HUDEP-2 (cell line): ENCODE results near the gene GNAO1.
A peak's percentile ranks its signal among the peaks of the same experiment; 100 is the strongest.

Source experiments
- DNase-seq, 76 experiments: peaks; one replicate each; lab custom pipeline; 2025; ENCODE audit not compliant: unreplicated experiment in 76 of 76; lab: John Stamatoyannopoulos, UW

The GNAO1 gene

DNA sequence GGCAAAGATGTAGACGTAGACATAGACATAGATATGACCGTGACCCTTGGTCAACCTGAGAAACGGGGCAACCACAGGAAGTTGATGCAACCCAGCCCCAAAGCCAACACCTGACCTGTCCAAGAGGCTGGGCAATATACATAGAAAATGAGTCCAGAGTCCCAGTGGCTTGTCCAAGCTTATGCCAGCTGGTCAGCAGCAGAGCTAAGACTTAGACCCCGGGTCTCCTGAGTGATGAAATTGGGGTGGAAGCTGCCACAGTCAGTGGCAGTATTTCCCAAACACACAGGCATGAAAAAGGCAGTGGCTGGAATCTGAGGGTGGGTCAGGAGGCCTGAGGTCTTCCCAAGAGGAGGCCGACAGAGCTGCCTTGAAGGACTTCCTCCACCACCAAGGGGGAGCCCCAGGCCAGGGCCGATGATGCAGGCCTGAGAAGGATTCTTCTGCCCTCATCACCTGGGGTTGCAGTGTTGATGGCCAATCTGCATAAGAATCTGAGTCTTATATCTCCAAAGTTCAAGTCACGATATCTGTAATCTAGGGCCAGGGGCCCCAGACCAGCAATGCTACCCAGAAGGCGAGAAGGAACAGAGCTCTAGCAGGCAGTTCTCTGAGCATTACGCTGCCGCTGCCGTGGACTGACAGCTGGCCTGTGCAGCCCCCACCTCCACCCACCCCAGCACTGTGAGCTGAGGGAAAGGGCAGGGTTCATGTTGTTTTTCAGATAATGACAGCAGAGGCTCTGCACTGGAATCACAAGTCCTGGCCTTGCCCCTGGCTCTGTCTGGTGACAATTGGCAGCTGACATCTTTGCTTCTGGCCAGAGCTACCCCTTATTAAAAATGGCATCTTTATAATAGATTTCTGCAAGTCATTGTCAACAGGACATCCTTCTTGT, 72.7 kb downstream of the GNAO1 start:
- DNase-seq = no peak

DNA sequence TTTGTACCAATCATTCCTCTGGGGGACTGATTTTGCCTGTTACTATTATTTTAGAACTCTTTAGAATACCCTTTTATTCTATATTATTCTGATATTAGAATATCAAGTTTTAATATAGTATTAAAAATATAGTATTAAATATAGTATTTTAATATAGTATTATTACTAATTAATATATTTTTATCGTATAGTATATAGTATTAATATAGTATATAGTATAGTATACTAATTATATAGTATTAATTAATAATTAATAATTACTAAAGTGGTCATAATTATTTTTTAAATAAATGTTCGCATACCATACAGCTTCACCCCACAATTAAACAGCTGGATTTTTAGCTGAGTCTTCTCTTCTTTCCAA, 73.3 kb downstream of the GNAO1 start:
- DNase-seq = no peak

DNA sequence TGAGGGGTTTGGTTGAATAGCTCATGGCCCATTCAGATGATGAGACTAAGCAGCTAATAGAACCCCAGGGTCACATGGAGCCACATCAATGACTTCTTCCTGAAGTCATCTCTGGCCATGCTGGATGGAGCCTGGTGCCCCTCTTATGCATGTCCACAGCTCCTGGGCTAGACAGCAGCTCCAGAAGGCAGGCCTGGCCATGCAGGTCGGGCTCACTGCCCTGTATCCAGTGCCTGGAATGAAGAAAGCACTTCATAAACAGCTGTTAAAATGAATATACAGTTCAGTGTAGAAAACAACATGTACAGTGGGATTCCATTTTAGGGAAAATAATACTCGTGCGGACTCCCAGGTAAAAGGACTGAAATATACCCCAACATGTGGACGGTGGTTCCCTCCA, 73.9 kb downstream of the GNAO1 start:
- no peak for DNase-seq

DNA sequence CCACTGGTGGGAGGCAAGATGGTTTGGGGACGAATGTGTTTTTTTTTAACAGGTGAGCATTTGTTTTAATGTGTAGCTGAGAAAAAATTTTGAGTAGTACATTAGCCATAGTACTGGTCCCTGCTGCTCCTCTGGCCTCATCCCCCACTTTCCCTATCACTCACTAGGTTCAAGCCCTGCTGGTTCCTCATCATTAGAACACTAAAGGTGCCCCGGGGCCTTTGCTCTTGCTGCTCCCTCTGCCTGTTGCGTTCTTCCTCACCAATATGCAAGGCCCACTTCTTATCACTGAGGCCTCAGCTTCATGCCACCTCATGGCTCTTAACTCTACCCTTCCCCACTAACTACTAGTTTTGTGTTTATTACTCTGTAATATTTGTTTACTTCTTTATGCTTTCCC, 74.5 kb downstream of the GNAO1 start:
- no peak for DNase-seq

DNA sequence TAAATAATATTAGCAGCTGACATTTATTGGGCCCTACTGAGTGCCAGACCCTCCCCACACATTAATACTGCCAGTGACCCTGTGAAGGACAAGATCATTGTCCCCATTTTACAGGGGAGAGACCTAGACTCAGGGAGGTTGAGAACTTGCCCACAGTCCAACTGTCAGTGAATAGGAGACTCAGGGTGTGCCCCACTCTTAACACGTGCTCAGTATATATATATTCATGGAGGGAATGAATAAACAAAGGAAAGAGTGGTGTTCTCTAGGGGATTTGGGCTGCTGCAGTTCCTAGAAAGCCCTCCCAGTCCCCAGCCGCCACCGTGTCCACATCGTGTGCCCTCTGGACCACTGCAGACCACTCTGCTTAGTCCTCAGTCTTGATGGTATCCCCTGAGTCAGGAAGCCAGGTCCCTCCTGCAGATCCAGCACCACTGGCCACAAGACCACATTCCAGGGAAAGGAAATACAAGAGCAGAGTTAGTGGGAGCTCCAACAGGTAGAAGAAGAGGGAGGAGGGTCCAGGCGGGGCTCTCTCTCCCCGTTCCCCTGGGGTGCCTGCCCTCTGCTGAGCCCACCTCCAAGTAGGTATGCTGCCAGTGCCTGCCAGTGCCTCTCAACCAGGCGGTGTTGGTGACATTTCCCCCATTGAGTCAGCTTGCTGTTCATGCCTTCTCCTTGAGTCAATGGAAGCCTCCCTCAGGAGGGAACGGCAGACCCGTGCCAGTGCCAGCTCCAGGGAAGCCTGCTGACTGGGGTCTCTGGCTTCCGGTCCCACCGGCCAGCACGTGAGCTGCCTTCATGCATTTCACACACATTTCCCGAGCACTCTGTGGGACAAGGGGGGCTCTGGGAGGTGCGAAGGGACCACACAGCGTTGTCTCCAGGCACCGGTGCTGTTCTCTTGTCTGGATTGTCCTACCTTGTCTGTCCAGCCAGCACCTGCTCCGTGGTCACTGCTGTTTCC, 75.6 kb downstream of the GNAO1 start:
- DNase-seq = no peak

DNA sequence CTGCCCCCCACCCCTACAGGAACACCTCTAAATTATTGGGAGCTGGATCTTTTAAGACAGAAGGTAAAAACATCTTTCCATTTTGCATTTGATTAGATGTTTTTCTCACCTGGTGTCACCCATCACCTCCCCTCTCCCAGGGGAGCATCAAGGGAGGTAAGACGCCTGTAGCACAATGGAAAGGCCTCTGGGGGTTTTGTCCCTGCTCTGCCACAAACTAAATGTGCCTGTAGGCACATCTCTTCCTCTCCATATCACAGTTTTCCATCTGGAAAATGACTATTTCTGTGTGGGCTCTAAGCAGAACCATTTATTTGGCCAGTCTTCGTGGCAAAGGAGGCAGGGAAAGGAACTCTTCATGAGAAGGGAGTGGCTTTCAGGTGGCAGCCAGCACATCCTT, 76.6 kb downstream of the GNAO1 start:
- no peak for DNase-seq

DNA sequence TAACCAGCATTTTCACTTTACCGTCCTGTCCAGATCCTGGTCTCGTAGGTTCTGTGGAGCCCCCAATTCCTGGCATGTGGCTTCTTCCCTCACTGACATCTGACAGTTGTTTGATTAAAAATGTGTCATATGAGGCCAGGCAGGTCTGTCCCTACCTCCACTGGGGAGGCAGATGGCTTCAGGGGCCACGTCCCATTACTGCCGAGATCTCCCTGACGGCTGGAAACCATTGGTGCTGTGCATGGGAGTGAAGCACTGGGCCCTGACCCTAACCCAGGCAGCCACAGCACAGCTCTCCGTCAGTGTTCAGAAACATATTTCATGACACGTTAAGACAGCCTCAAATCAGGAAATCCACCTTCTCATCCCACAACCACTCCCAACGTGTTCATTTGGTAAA, 77.5 kb downstream of the GNAO1 start:
- no peak for DNase-seq

DNA sequence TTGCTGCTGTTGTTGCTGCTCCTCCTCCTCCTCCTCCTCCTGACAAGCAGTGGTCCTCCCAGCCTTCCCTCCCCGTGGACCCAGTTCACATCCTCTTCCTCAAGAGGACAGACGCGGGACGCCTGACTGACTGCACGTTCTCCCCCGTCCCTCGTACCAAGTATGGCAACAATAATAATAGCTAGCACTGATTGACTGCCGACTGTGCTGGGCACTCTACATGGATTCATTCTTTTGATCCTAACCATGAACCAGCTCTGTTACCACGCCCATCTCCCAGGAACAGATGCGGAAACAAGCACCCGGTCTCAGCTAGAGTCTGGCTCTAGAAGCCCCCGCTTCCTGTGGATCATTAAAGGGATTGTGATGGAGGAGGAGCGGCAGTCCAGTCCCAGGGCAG, 78.0 kb downstream of the GNAO1 start:
- DNase-seq = no peak

DNA sequence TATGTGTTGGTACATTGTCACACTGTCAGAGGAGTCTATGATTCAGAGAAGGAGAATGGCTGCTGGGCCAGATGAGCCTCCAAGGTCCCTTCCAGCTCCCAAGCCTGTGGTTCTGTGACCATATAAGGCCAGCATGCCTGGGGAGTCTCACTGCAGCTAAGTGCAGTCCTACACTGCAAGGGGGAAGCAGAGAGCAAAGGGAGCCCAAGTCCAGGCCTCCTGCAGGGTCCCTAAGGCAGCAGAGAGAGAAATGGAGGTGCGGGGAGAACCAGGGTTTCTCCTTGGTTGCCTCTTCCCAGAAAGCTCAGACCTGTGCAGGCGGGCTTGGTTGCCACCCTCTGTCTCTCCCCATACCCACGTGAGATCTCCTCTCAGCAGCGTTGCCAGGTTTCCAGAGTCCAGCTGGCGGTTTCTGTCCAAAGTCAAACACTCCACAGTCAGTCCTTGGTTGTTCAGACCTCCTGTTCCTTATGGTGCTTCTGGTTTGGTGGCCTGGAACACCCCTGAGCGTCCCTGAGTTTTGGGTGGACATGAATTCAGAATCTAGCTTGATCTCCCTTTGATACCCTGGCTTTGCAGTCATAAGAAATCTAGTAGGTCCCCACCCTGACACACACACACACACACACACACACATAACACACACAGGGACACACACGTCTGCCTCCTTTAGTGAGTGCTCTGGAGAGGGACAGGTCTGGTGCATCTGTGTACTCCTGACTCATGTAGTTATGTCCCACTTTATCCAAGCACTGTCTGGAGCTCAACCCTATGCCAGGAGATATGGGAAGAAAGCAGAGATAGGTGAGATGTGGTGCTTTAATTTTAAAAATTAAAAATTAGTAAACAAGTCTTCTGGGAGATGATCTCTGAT, 78.8 kb downstream of the GNAO1 start:
- DNase-seq = no peak

DNA sequence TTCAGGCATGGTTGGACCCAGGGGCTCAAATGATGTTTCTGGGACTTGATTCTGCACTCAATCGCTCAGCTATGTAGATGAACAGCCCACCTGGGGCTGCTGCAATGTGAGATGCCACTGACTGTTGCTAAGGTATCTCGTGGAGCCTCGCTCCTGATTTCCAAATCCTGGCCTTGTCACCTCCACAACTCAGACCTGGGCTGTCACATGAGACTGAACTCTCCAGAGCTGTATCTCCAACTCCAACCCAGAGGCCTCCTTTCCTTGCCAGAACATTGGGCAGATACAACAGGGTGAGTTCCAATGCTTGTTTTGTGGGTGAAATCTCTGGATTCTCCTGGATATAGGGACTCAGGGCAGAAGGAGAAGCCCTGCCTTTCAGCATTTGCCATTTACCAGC, 79.5 kb downstream of the GNAO1 start:
- DNase-seq = no peak

DNA sequence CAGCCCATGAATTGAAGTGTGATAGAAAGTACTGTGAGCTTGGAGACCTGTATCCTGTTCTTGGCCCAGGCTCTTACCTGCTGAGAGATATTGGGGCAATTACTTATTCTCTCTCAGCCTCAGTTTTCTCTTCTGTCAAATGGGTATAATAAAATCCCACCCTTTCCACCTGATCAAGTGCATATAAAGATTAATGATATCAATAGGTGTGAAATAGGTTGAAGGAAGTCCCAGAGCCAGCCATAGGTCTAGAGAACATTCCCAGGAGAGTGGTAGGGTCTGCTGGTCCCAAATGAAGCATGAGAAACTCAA, 81.2 kb downstream of the GNAO1 start:
- DNase-seq = no peak

DNA sequence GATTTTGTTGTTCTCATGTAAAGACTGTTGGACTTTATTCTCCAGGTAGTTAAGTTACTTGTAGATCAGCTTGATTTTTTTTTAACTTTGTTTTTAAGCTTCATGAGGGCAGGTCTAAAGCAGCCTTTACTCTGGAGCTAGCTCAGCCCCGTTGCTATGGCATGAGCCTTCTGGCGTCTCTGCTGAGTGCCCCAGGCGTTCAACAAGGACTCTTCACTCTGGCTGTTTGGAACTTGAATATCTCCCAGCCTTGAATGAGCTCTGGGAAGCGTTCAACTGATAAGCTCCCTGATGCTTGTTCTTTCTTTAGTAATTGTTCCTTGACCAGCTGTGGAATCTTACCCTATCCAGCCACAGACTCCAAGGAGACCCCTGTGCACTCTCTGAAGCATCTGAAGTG, 82.3 kb downstream of the GNAO1 start:
- DNase-seq = no peak

DNA sequence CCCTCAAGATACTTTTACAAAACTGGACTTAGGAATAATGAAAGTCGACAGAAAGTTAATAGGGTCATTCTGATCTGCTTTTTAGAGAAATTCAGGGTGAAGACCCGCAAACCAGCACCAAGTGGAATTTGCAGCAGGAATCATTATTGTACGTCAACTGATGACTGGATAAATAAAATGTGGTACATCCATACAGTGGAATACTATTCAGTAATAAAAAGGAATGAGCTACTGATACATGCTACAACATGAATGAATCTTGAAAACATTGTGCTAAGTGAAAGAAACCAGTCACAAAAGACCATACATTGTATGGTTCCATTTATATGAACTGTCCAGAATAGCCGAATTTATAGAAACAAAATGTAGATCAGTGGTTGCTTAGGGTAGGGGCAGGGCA, 83.1 kb downstream of the GNAO1 start:
- DNase-seq = no peak

DNA sequence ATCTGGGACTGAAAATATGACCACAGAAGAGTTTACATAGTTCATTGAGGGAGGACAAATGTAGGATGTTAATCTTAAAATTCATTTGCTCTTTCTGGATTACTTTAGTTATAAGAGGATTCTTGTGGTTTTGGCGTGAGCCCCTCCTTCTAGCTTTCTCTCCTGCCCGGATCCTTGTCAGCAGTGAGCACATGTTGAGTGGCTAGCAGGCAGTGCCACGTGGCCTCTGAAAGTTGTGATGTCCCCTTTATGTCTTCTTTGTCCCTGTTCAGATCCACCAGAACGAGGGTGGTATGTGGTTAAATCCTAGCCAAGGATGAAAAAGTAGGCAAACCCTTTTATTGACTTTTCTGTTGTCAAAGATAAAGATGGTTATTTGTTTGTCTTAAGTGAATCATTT, 83.8 kb downstream of the GNAO1 start:
- peak in 5 of 76 experiments; percentile 8 to 29 (median 14) for DNase-seq

DNA sequence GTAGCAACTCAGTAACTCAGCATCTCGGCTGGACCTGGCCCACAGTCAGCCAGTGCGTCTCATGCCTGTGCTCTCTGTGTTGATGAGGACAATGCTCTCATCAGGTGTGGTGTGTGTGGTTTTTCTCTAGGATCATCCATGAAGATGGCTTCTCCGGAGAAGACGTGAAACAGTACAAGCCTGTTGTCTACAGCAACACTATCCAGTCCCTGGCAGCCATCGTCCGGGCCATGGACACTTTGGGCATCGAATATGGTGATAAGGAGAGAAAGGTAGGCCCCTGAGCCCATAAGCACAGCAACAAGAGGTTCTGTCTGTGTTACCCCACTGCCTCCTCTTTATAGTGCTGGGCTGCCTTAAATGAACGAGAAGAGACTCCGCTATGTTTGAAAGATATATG, 84.5 kb downstream of the GNAO1 start:
- no peak for DNase-seq

DNA sequence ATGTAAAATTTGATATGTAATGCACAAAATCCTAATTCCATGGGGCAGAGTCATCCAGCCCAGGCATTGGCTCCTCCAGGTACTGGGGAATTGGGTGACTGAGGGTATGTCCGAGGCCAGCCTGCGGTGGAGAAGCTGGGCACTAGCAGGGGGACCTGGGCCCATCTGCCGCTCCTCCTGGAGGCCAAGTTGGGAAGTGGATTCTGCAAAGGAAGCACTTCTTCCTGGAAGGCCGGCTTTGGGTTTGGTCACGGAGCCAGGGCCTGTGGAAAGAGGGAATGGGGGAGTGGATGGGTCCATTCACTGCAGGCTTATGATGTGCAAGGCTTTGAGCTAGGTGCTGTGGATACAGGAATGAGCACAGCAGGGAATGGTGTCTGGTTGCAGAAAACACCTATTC, 85.8 kb downstream of the GNAO1 start:
- DNase-seq = no peak

DNA sequence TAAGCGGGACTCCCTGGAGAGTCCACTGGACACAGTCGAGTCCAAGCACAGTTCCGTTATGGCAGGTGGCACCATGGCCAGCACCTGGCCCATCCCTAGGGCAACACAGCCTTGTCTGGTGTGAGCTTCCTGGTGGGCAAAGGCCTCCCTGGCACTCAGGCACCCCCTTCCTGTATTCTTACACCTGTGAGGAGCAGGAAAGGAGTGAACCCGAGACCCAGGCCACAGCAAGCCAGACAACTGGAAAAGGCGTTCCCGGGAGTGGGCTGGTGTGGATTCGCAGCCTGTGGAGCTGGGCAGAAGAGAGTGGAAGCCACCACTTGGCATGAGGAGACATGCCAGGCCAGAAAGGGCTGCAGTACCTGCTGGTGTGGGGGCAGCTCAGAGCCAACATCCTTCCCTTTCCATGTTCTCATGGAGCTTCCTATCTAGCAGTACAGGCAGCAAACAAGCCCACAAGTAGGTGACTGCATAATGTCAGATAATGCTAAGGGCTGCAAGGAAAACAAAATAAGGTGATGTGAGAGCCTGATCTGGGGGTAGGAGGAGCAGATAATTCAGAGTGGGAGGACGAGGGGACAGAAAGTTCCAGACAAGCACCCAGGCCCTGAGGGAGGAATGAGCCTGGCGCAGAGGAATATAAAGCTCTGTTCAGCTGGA, 87.0 kb downstream of the GNAO1 start:
- peak in 7 of 76 experiments; percentile 4 to 28 (median 9) for DNase-seq

DNA sequence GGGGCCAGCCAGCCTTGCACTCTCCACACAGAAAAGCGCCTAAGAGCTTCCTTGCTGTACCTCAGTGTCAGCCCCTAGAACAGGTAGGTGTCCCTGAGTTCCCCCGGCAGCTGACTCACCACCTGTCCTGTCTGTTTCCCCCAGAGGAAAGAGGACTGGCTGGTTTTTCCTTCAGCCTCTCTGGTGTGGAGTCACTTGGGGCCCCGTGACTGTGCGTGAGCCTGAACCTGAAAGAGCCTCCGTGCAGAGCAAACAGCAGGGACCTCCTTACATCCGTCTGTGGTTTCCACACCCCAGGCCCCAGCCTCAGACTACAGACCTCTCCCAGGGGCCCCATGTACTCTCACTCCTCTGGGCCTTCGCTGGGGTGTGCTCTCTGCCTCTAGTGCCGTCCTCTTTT, 87.8 kb downstream of the GNAO1 start:
- no peak for DNase-seq

DNA sequence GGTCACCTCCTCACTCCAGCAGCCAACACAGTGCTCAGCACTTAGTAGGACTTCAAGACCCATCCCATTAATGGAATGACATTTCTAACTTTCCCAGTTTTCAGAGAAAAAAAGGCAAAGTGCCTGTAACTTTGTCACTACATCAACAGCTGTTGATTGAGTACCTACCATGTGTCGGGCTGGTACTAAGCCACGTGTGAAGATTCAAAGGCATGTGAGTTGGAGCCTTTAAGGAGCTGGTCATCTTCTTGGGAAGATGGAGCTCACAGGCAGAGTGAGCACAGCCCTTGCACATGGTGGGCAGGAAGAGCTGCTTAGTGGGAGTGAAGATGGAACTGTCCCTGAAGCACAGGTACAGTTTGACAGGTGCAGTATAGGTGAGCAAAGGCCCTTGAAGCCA, 88.6 kb downstream of the GNAO1 start:
- DNase-seq = no peak

DNA sequence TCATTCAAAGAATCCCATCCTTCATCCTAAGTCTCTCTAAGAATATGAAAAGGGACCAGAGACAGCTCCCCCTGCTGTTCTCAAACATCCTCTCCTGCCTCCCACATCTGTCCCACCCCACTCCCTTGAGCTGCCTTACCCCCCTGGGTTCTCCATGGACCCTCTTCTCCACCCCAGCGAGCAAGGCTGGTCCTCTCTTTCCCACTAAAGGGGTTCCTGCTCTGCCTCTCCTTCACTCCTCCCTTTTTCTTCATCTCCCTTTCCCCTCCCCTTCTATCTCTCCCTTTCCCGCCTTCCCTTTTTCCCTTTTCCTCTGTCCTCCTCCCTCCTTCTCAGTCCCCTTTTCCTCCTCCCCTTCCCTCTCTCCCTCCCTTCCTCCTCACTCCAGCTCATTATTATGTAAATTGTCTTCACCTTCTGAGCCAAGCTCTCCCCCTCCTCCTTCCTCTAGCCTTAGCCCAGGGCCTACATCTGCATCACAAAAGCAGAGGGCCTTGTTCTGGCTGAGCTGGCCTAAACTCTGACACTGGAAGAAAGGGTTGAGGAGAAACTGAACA, 90.0 kb downstream of the GNAO1 start:
- peak in 2 of 76 experiments; percentile 6 to 8 for DNase-seq
